Activated CD8-positive, alpha-beta memory T cell treated with anti-CD3 and anti-CD28 coated beads for 24 hours (primary cell): ENCODE measurements around the gene UCK1.
A peak's percentile ranks its signal among the peaks of the same experiment; 100 is the strongest.

Source experiments
- DNase-seq: peaks from one replicate; pipeline ENCODE4 v3.0.0-alpha.2; 2020

UCK1 gene

DNA sequence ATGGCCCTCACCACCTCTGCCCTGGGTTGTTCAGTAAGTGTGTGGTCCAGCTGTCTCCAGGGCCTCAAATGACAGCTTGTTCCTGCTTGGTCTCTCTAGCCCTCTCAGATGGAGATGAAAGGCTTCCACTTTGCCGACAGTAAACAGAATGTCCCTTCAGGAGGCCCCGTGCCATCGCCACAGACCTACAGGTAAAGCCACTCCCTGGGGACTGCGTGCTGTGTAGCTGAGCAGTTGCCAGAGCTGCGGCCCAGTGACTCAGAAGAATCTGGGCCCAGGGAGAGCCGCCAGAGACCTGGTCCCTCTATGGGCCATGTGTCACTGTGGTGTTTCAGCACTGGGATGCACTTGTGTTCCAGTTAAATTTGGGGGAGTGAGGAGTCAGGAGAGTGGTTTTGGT lies 39.0 kb downstream of the UCK1 start:
- DNase-seq: no peak

DNA sequence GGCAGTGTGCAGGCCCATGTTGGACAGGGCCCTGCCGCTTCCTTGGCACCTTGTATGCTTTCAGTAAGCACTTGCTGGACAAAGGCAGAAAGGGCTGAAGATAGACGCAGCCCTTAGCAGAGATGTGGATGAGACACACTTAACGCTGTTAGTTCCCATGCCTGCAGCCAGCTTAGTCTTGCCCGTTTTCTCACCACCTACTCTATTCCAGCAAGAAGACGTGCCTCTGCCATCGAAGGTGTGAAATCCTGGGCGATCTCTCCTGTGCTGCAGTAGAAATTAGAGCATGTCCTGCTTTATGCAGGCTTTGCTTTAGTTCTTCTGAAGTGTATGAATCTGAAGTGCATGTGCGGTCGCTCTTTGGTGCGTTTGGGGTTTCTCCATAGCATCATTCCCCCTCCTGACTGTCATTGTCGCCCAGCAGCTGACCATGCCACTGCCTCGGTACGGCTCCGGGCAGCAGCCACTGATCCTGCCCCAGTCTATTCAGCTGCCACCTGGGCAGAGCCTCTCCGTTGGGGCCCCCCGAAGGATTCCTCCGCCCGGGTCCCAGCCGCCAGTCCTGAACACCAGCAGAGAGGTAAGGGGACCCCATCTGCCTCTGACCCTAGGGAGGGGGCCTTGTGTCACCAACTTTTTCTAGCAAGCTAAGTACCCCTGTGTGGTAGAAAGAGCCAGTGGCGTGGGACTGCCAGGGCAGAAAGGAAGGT lies 39.9 kb downstream of the UCK1 start:
- no peak for DNase-seq

DNA sequence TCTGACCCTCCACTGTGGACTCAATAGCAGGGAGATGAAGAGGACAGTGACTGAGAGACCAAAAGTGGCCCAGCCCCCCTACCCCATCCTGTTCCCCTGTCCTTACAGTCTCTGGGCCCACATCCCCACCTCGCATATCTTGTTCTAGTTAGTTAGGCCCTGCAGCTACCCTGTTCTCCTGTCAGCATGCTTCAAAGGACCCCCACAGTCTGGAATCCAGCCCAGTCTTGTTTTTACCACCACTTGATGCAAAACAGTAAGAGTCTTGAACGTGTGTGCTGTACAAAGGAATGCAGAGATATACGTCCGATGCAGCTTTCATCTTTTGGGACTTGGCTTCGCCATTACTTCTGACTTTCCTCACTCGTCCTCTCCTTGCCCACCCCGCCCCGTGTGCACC lies 40.5 kb downstream of the UCK1 start:
- no peak for DNase-seq

DNA sequence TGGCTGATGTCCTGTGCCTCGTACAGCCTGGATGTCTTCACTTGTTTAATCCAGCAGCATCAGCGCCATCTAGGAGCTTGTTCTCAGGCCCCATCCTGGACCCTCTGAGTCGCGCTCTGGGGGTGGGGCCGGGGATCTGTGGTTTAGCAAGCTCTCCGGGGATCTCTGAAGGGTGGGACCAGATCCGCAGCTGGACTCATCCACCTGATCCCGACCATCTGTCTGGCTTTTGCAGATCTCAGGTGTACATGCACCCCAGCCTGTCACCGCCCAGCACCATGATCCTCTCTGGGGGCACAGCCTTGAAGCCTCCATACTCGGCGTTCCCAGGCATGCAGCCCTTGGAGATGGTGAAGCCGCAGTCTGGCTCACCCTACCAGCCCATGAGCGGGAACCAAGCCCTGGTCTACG lies 43.4 kb downstream of the UCK1 start:
- DNase-seq: no peak

DNA sequence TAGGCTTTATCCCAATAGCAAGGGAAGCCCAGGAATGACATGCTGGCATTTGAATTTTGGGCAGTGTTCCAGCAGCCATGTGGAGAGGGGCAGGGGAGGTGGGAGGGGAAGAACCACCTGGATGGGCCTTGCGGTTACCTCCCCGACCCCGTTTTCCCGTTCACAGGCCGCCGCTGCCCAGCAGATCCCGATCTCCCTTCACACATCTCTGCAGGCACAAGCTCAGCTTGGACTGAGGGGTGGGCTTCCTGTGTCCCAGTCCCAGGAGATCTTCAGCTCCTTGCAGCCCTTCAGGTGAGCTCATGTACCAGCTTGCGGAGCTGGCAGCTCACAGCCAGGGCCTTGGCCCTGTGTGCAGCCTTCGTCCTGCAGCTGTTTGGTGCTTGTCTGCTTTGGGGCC lies 44.1 kb downstream of the UCK1 start:
- no peak for DNase-seq

DNA sequence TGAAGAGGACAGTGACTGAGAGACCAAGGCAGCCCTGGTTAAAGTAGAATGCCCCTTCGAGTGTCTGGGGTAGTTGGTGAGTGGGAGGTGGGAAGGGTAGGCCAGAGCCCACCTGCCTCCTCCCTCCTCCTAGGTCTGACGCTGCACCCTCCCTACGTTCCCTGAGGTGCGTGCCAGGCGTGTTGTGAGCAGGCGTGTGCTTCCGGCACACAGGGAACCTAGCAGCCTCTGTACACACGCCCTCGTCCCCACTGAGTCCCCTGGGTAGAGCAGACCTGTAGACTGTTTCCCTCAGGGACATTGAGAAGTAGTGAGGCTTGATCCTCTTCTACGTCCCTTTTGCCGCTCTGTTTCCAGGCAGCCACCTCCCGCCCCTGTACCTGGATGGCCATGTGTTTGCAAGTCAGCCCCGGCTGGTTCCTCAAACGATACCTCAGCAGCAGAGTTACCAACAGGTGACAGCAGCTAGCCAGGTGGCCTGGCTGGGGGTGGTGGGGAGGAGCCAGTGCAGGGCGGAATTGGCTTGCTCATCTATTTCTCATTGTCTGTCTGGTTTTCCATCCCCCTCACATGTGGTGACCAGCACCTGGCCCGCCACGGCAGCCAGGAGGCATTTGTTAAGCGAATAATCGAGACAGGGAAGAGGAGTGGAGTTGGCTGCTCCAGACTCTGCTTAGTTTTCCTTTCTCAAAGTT lies 45.2 kb downstream of the UCK1 start:
- no peak for DNase-seq

DNA sequence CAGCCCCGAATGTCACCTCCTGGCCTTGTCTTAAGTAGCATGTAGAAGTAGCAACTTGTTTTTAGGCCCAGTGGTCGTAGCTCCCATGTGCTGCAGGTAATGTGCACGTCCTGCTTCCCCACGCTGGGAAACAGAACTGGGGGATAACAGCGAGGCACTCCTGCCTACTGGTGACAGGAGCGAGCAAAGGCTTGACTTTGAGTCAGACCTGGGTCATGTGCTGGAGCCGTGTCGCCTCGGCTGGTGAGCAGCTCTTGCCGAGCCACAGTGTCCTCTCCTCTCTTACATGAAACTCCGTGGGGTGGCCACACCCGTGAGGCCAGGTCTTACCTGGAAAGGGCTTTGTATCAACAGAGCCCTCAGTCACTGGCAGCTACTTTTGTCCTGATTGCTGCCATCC lies 45.9 kb downstream of the UCK1 start:
- no peak for DNase-seq

DNA sequence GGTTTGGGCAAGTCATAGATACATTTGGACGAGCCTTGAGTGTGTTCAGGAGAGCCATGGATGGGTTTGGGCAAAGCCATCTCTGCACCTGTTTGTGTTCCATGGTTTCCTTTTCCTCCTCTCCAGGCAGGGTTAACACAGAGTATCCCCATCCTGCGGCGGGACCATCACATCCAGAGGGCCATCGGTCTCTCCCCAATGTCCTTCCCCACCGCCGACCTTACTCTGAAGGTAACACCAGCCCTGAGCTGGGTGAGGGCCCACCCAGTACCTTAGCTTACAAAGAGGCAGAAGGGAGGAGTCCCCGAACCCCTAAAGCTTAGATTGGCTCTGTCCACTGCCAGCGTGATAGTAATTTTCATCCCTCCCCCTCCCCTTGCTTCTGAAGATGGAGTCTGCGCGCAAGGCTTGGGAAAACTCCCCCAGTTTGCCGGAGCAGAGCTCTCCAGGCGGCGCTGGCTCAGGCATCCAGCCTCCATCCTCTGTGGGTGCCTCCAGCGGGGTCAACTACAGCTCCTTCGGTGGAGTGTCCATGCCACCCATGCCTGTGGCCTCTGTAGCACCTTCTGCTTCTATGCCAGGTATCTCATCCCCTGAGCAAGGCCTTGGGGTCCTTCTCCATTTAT lies 46.4 kb downstream of the UCK1 start:
- DNase-seq: no peak

DNA sequence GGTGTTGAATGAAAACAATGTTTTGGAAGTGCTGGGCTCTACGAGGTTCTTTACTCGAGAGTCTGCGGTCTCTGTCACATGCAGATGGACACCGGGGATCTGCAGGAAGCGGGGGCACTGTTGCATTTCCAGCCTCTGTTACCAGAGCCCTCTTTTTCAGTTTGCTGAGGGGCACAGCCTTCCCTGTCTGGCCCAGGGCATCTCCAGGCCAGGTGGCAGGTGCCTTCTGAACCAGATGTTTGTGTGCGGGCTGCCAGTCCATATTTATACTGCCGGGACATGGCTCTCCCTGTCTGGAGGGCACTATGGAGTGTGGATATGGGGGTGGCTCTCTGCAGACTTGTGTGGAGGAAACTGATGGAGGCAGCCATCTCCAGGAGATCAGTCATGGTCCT lies 47.0 kb downstream of the UCK1 start:
- DNase-seq: no peak

DNA sequence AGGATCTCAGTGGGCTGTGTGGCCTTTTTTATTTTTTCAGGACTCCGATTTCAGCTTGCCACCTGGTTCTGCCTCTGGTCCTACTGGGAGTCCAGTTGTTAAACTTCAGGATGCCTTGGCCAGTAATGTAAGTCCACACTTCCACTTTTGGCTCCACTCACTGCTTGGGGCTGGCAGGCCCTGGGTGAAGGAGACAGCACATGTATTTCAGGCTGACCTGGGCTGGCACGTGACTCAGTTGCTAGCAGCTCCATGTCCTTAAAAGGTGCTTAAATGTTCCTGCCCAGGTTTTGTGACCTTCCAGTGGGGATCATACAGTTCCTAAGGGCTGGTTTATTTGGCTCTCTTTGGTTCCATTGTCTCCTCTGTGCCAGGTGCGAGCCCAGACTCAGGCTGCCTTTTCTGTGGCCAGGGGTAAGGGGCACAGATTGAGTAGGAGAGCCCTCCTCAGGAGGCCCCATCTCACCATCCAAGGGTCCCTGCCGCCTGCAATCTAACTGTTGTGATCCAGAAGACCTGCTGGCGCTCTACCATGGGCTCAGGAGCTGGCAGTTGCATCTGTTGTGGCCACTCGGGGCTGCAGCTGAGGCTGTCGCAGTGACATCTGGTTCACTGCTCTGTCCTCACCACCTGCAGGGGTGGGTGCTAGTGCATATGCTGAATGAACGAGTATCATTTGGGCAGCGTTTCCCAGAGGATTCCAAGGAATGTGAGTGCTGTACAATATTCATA lies 47.6 kb downstream of the UCK1 start:
- DNase-seq: no peak

DNA sequence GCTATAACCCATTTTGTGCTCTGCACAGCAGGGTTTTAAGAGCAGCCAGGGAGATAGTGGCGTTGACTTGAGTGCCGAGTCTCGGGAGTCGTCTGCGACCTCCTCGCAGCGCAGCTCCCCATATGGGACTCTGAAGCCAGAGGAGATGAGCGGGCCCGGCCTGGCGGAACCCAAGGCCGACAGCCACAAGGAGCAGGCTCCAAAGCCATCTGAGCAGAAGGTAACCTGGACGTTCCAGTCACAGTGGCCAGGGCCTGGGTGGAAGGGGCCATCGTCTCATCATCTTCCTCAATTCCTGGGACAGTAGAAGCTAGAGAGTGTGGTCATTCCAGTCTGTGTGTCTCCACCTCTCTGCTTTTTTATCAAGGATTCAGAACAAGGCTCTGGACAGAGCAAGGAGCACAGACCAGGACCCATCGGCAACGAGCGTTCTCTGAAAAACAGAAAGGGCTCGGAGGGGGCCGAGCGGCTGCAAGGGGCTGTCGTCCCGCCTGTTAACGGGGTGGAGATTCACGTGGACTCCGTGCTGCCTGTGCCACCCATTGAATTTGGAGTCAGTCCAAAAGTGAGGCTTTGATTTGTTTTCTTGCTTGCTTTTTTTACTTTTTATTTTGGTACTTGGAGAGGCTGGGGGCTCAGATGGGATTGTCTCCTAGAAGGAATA lies 48.6 kb downstream of the UCK1 start:
- DNase-seq: no peak

DNA sequence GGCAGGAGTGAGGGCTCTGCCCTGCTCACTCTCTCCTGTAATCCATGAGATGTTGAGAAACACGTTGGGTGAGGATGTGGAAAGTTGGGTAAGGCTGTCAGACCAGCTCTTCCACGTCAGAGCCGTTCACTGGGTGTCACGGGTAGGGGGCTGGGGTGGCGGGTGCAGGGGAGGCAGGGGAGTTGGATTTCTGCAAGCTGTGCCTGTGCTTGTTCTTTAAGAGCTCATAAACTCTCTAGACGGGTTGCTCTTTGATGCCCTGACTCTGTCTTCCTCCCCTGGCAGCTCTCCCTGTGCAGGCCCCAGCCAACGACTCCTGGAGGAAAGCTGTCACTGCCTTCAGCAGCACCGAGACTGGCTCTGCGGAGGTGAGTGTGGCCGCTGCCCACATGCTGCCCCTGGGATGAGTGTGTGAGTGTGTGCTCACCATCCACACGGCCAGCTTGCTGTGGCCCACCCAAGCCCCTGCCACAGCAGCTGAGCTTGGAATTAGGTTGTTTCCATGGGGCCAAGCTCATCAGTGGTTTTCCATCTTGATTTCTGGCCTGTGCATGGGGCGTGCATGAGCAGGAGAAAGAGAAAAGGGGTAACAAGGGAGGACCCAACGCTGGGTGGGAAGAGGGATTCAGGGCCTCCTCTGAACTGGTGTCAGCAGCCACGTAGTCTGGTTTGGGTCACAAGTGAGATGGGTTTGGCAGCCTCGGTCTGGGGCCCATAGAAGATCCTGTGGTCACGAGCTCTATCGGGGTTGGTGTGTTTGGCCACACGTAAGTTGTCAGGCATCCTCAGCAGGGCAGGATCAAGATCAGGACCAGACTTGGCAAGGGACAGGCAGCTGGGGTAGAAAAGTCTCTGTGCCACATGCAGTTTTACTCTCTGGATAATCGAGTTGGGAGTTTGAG lies 49.4 kb downstream of the UCK1 start:
- DNase-seq: no peak

DNA sequence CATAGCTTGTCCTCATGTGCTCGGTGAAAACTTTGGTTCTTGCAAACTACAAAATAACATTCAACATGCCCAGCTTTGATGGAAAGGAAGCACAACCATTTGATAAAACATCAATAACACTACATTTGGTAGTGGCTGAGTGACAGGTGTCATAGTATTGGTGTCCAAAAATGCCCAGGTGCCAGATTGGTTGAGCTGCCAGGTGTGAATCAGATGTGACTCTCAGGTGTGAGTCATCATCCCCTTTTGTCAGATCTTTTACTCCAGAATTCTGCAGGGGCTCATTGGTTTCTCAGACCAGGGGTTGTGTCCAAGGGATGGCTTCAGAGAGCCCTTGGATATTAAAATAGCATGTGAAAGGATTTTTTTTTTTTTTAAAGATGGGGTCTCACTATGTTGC lies 50.8 kb downstream of the UCK1 start:
- DNase-seq: no peak

DNA sequence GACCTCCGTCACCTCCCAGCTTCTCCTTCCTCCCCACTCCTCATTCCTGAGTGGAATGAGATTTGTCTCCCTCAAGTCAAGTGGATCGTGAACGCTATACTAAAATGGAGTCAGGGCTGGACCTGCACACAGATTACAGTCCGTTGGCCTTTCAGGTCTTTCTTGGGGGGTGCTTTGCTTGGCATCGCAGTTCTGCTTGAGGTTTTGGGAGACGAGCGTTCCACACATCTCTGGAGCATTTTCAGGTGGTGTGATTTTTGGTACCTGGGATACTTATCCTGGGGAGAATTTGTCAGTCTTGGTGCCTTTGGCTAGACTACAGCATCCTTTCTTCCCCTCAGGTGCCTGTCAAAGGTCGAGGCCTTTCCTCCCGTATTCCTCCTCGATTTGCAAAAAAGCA lies 52.2 kb downstream of the UCK1 start:
- DNase-seq: no peak

DNA sequence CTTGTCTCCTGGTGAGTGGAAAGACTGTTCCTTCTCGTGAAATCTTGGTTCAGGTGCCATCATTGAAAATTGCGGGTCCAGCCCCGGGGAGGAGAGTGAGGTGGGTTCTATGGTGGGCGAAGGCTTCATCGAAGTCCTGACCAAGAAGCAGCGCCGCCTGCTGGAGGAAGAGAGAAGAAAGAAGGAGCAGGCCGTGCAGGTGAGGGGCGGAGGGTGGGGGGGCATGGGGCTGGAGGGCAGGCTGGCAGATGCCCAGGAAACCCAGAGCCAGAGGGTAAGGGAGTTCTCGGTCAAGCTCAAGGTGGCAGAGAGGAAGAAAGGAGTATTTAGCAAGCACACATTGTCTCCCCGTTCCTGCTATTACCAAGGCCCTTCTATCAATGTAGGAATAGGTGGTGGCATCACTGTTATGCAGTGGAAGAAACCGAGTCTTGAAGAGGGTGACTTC lies 52.6 kb downstream of the UCK1 start:
- DNase-seq: peak; percentile 82

DNA sequence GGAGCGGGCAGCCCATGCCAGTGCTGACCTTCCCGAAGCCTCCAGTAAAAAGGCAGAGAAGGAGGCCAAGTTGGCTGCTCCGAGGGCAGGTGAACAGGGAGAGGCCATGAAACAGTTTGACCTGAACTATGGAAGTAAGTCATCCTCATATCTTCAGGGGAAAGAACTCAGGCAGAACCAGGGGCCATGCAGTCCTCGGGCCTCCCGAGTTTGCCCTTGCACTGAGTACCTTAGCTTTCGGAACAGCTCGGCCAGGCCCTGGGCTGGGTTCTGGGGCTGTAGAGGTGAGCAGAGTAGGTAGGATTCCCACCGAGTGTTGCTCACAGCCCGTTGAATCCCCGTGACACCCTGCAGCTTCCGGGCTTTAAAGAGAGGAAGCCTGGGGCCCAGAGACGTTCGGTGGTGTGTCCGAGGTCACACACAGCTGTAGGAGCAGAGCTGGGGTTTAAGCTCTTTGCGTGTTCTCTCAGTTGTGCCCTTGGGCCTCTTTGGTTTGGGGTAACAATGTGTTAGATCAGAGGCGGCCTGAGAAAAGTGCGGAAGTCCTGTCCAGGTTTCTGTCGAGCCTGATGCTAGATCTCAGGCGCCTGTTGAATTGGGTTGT lies 53.1 kb downstream of the UCK1 start:
- DNase-seq: no peak

DNA sequence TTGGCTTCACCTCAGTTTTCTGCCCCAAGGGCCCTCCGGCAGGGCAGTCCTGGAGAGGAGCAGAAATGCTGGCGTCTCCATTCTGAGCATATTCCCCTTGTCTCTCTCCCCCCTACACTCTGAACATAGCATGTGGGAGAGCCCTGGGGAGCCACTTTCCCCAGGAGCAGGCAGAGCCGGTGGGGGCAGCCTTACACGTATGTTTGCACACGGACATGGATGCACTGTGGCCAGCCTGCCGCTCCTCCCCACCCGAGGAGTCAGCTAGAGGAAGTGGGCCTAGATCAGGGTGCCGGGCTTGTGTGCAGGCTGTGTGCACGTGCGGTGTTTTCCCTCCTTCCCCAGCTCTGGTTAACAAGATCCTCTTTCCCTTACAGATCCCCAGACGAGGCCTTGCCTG lies 53.7 kb downstream of the UCK1 start:
- DNase-seq: no peak

DNA sequence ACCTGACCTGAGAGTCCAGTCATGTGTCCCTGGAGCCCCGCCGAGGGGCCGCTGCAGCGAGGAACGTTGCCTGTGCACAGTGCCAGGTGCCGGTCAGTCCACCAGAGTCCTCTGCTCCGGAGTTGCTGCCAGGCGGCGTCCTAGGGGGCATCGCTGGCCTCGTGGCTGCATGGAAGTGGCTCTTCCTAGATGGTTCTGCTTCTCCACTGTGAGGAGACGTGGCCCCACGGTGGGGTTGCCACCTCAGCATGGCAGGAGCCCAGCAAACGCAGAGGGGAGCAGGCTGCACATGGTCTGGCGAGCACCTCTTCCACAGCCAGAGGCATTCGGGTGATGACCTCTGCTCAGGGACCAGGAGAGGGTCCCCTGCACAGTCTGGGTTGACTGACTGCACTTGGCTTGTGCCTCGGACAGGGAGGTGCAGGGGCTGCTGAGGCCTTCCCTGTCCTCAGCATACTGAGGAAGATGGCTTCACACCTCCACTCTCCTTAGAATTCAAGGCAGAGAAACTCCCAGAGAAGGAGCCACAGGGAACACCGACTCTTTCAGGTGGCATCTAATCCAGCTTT lies 54.2 kb downstream of the UCK1 start:
- no peak for DNase-seq

DNA sequence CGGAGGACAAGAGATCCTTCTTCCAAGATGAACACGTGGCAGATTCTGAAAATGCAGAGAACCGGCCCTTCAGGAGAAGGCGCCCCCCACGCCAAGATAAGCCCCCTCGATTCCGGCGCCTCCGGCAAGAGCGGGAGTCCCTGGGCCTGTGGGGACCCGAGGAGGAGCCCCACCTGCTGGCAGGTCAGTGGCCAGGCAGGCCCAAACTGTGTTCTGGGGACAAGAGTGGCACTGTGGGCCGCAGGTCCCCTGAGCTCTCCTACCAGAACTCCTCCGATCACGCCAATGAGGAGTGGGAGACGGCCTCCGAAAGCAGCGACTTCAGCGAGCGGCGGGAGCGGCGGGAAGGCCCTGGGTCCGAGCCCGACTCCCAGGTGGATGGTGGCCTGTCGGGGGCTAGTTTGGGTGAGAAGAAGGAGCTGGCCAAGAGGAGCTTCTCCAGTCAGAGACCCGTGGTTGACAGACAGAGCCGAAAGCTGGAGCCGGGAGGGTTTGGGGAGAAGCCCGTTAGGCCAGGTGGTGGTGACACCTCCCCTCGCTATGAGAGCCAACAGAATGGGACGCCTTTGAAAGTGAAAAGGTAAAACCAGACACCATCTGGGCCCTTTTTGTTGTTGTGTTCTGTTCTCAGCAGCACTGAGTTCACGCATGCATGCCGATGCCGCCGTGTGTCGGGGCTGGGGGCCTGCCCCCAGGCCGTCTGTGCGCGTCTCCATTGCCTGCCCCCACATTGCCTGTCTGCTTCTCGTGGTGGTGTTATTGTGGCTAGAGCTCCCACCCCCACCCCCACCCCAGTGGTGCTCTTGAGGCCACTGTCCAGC lies 54.9 kb downstream of the UCK1 start:
- DNase-seq: no peak
